AG09309 (cell line): Measurements from ENCODE around the gene COL18A1.

Source experiments
- DNase-seq: peaks from one replicate; pipeline ENCODE4 v3.0.0-alpha.2; 2010; ENCODE audit warnings: low read depth
- H3K4me3 ChIP-seq: 2 replicates; pipeline ENCODE4 v1.5.1; 2011; ENCODE audit warnings: mild to moderate bottlenecking, low read depth, low read length, moderate library complexity; ENCODE audit not compliant: control insufficient read depth
- TF ChIP-seq, protein P1 (sequence below): IDR thresholded peaks from 2 replicates; pipeline ENCODE4 v1.5.1; 2011; ENCODE audit warnings: mild to moderate bottlenecking, low read depth, low read length, inconsistent platforms; ENCODE audit not compliant: insufficient read depth, control insufficient read depth; ENCODE audit errors: missing control alignments

Gene COL18A1

GRCh38 chr21:45388011-45388521 lies 16.9 kb upstream of the COL18A1 start:
- TF ChIP-seq, protein P1, sequence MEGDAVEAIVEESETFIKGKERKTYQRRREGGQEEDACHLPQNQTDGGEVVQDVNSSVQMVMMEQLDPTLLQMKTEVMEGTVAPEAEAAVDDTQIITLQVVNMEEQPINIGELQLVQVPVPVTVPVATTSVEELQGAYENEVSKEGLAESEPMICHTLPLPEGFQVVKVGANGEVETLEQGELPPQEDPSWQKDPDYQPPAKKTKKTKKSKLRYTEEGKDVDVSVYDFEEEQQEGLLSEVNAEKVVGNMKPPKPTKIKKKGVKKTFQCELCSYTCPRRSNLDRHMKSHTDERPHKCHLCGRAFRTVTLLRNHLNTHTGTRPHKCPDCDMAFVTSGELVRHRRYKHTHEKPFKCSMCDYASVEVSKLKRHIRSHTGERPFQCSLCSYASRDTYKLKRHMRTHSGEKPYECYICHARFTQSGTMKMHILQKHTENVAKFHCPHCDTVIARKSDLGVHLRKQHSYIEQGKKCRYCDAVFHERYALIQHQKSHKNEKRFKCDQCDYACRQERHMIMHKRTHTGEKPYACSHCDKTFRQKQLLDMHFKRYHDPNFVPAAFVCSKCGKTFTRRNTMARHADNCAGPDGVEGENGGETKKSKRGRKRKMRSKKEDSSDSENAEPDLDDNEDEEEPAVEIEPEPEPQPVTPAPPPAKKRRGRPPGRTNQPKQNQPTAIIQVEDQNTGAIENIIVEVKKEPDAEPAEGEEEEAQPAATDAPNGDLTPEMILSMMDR = no peak
- no peak overlapping the region for H3K4me3 ChIP-seq
- no peak for DNase-seq

- H3K4me3 ChIP-seq = no peak overlapping the region
- TF ChIP-seq, protein P1 = no peak
- DNase-seq = no peak
Observed at GRCh38 chr21:45388611-45389296, 16.2 kb upstream of the COL18A1 start.

DNA sequence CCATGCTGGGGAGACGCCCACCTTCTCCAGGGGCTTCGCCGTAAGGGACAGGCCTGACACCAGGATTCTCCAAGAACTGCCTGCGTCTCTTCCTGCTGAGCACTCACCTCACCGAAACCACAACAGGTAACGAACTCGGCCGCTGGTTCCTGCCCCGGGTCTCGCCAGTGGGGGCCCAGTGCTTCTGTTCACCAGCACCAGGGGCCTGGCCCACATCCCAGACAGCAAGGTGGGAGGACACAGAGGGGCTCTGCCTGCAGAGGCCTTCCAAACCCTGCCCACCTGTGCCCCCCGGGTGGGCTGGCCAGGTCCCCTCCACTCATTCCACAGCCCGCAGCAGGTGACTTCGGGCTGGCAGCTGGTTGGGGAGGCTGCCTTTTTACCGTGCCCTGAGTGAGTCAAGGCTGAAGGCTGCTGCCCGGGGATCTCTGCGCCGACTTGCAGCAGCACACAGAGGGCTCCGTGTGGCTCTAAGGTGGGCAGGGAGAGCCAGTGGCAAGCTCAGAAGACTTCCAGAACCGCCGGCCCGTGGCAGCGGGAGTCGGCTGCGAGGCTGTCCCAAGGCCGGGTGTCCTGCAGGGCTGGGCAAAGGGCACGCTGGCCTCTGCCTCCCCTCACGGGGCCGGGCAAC lies 14.7 kb upstream of the COL18A1 start:
- TF ChIP-seq, protein P1 = no peak
- H3K4me3 ChIP-seq = no peak overlapping the region
- DNase-seq = no peak

GRCh38 chr21:45390831-45391742 lies 13.9 kb upstream of the COL18A1 start:
- no peak for DNase-seq
- H3K4me3 ChIP-seq = no peak overlapping the region
- TF ChIP-seq, protein P1 = no peak

- no peak for DNase-seq
- no peak overlapping the region for H3K4me3 ChIP-seq
- TF ChIP-seq, protein P1 = no peak
Observed at GRCh38 chr21:45391743-45392572, 13.0 kb upstream of the COL18A1 start.

DNA sequence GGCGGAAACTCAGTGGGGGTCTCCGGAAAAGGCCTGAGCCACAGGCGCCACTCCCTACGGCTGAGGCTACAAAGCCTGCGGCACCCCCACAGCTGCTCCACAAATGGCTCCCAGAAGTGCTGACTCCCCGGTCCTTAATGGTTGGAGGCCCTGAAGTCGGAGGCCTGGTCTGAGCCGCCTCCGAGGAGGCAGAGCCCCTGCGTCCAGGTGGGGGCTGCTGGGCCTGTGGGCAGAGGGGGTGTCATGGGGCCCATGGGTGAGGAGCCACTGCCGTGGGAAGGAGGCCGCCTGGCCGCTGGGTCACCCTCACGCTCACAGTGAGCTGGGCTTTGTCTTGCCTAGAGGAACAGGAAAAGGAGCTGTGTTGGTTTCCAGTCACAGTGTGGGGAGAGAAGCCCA lies 12.4 kb upstream of the COL18A1 start:
- TF ChIP-seq, protein P1 = no peak
- DNase-seq = no peak
- no peak overlapping the region for H3K4me3 ChIP-seq
